Activated CD4-positive, alpha-beta memory T cell treated with anti-CD3 and anti-CD28 coated beads for 36 hours (primary cell): ENCODE data around the gene DUSP16. TPM values are rescaled to one million over a fixed set of nuclear protein-coding genes. Genes with fewer than 3 reads are reported as not detected.
A peak's percentile ranks its signal among the peaks of the same experiment; 100 is the strongest.
"Not testable (repeated sequence)": the region's sequence is repeated elsewhere in the genome, so short reads cannot be mapped to it uniquely, and the experiment has no call there.

Source experiments
- CTCF ChIA-PET: fragments of 350-600 bp; sonication (Branson Sonifier 250); formaldehyde crosslinking; loops from one replicate; lab custom pipeline; 2021; ENCODE audit warnings: antibody characterized with exemption, inconsistent platforms; lab: Charles Lee
- POLR2A ChIA-PET: fragments of 350-600 bp; sonication (Branson Sonifier 250); formaldehyde crosslinking; loops from one replicate; lab custom pipeline; 2021; ENCODE audit warnings: antibody characterized with exemption; lab: Charles Lee
- DNase-seq: peaks from one replicate; pipeline ENCODE4 v3.0.0-alpha.2; 2020
- H3K27ac Mint-ChIP-seq: one replicate; pipeline ENCODE4 v1.8.0; 2021; ENCODE audit warnings: mixed read lengths
- H3K27me3 Mint-ChIP-seq: one replicate; pipeline ENCODE4 v1.8.0; 2021; ENCODE audit warnings: mixed read lengths
- H3K36me3 Mint-ChIP-seq: one replicate; pipeline ENCODE4 v1.8.0; 2021; ENCODE audit warnings: mixed read lengths
- H3K4me1 Mint-ChIP-seq: one replicate; pipeline ENCODE4 v1.8.0; 2021; ENCODE audit warnings: low read depth, mixed read lengths
- H3K4me3 Mint-ChIP-seq: one replicate; pipeline ENCODE4 v1.8.0; 2021; ENCODE audit warnings: mild to moderate bottlenecking, mixed read lengths
- H3K9me3 Mint-ChIP-seq: one replicate; pipeline ENCODE4 v1.8.0; 2021; ENCODE audit warnings: mixed read lengths
- intact Hi-C: fragments of 100-400 bp; cut with micrococcal nuclease; formaldehyde crosslinking; loops from one replicate; pipeline ENCODE4 v1.15.1; 2023
- total RNA-seq, 2 experiments: library from RNA; stranded (reverse); gene quantifications; one replicate each; pipeline ENCODE4 v1.2.3, GENCODE V29; 2021

The DUSP16 gene
- total RNA-seq, 2 experiments from 2014 or later = 70.2 to 82.1 TPM

DNA sequence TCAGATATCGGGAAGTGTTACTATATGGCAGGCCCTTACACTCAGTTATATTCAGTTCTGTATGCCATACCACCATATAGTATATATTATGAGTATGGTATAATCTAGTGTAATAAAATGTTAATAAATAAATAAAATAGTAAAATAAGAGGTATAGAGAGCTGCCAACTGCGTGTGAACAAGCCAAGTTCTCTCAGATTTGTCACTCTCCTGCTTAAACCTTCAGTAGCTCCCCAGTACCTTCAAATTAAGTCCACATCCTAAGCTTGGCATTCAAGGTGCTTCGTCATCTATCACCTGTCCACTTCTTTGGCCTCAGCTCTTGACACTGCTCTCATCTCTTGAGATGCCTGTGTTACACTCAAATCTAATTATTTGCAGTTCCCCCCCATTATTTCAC is 36.2 kb upstream of the DUSP16 start:
- no peak for DNase-seq
- no peaks in the 10 kb centered on the region for H3K36me3 Mint-ChIP-seq
- peaks cover 5% of the 10 kb centered on the region for H3K9me3 Mint-ChIP-seq
- intact Hi-C loops = no loop called here
- no peaks in the 10 kb centered on the region for H3K27me3 Mint-ChIP-seq
- no peaks in the 10 kb centered on the region for H3K4me1 Mint-ChIP-seq
- ChIA-PET POLR2A (no interaction called here), CTCF (interaction anchor here (1.3 kb wide), 1 partner anchor 8 kb away, joined by 3 read pairs; no protein-coding TSS in a partner anchor)
- H3K4me3 Mint-ChIP-seq = no peak overlapping the region
- no peak overlapping the region for H3K27ac Mint-ChIP-seq

DNA sequence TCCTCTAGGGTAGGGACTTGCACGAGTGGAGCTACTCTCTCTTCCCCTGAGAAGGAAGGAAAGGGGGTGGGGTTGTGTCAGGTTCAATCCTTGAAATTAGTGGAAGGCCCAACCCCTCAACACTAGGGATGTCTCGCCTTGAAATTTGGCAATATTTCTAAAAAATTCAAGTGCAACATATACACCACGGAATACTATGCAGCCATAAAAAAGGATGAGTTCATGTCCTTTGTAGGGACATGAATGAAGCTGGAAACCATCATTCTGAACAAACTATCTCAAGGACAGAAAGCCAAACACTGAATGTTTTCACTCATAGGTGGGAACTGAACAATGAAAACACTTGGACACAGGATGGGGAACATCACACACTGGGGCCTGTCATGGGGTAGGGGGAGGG is 33.9 kb upstream of the DUSP16 start:
- H3K27ac Mint-ChIP-seq, H3K9me3 Mint-ChIP-seq, H3K36me3 Mint-ChIP-seq, H3K4me3 Mint-ChIP-seq, POLR2A ChIA-PET, H3K27me3 Mint-ChIP-seq, CTCF ChIA-PET, DNase-seq, H3K4me1 Mint-ChIP-seq, intact Hi-C loops: not testable (repeated sequence)

GRCh38 chr12:12595929-12596328 is 33.3 kb upstream of the DUSP16 start:
- H3K27ac Mint-ChIP-seq, H3K27me3 Mint-ChIP-seq, H3K4me3 Mint-ChIP-seq, POLR2A ChIA-PET, intact Hi-C loops, H3K4me1 Mint-ChIP-seq, H3K36me3 Mint-ChIP-seq, CTCF ChIA-PET, H3K9me3 Mint-ChIP-seq, DNase-seq: not testable (repeated sequence)

- intact Hi-C loops = no loop called here
- Mint-ChIP-seq H3K4me3 (no peak overlapping the region), H3K27me3 (no peaks in the 10 kb centered on the region), H3K9me3 (peaks cover 5% of the 10 kb centered on the region), H3K4me1 (peaks cover 4% of the 10 kb centered on the region), H3K27ac (no peak overlapping the region), H3K36me3 (no peaks in the 10 kb centered on the region)
- CTCF ChIA-PET = no interaction called here
- POLR2A ChIA-PET = no interaction called here
- DNase-seq = no peak
Measured at GRCh38 chr12:12592930-12593329, 30.3 kb upstream of the DUSP16 start.

DNA sequence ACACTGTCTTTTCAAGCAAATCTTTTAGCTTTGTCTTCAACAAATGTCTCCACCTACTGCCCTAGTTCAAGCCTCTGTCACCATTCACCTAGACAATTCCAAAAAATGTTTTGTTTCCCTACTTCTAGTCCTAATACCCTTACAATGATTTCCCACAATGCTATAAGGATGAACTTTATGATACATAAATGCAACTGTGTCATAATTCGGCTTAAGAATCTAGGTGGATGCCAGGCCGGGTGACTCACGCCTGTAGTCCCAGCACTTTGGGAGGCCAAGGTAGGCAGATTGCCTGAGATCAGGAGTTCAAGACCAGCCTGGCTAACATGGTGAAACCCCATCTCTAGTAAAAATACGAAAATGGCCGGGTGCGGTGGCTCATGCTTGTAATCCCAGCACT is 28.3 kb upstream of the DUSP16 start:
- ChIA-PET CTCF (interaction anchor here (0.8 to 1.0 kb wide), 2 partner anchors 8 to 66 kb away, joined by 3 read pairs; no protein-coding TSS in a partner anchor), POLR2A (no interaction called here)
- H3K27me3 Mint-ChIP-seq = peaks cover 3% of the 10 kb centered on the region
- peaks cover 6% of the 10 kb centered on the region for H3K4me1 Mint-ChIP-seq
- no peaks in the 10 kb centered on the region for H3K36me3 Mint-ChIP-seq
- no peak for DNase-seq
- no peak overlapping the region for H3K4me3 Mint-ChIP-seq
- H3K9me3 Mint-ChIP-seq = no peaks in the 10 kb centered on the region
- no peak overlapping the region for H3K27ac Mint-ChIP-seq
- intact Hi-C loops = no loop called here

DNA sequence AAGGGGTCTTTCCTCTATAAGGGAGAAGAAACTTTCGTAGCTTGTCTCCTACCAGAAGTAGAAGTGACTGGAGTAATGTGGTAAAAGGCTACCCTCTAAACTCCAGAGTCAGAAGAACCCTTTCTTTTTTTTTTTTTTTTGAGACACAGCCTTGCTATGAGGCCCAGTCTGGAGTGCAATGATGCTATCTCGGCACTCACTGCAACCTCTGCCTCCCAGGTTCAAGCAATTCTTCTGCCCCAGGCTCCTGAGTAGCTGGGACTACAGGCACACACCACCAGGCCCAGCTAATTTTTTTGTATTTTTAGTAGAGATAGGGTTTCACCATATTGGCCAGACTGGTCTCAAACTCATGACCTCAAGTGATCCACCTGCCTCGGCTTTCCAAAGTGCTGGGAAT is 25.8 kb upstream of the DUSP16 start:
- H3K27me3 Mint-ChIP-seq, CTCF ChIA-PET, H3K9me3 Mint-ChIP-seq, H3K36me3 Mint-ChIP-seq, H3K4me3 Mint-ChIP-seq, POLR2A ChIA-PET, H3K27ac Mint-ChIP-seq, DNase-seq, intact Hi-C loops: not testable (repeated sequence)
- peaks cover 28% of the 10 kb centered on the region for H3K4me1 Mint-ChIP-seq

DNA sequence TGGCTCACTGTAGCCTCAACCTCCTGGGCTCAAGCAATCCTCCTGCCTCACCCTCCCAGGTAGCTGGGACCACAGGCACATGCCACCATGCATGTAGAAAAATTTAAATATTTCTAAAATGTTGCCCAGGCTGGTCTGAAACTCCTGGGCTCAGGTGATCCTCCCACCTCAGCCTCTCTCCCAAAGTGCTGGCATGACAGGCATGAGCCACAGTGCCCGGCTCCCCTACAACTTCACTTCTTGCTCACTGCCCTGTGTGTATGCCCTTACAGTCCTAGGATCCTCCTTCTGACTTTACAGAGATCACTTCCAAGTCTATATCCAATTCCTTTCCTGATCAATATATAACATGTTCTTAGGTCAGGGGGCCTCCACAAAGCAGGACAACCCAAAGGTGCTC is 25.2 kb upstream of the DUSP16 start:
- intact Hi-C loops = no loop called here
- Mint-ChIP-seq H3K27ac (no peak overlapping the region), H3K4me1 (peaks cover 31% of the 10 kb centered on the region), H3K36me3 (no peaks in the 10 kb centered on the region), H3K4me3 (no peak overlapping the region), H3K27me3 (peaks cover 3% of the 10 kb centered on the region), H3K9me3 (no peaks in the 10 kb centered on the region)
- CTCF ChIA-PET = no interaction called here
- DNase-seq = no peak
- POLR2A ChIA-PET = no interaction called here

DNA sequence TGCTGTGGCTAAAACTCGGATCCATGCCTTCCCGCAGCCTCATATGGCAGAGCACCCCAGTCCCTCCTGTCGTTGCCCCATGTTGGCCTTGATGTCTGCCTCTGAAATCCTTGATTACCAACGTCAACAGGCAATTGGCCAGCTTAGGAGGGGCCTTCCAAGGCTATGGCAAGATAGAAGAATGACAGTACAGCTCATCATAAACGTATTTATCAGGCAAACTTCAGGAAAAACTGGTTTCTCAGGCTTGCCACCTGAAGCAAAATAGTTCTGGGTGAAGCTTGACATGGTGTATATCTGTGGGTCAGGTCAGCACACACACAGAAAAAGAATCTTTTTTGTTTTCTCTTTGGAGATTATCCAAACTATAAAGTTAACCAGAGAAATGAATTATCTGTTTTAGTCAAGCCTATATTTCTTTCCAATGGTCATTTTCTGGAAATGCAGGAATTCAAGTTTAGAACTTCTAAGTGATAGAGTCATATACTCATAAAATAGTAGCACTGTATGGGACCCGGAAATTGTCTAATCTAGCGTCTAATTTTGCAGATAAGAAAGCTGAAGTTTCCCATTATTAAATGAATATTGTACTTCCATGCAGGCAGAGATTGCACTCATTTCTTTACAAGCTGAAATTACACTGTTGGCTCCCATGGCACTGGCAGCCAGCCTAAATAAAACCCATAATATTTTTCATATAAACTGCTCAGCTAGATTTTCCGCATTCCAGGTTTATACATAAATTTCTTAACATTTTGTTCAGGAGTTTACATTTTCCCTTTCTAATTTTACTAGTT is 24.4 kb upstream of the DUSP16 start:
- ChIA-PET POLR2A (no interaction called here), CTCF (interaction anchor here (0.7 kb wide), 1 partner anchor 20 kb away, joined by 4 read pairs; no protein-coding TSS in a partner anchor)
- intact Hi-C loops = no loop called here
- DNase-seq = no peak
- Mint-ChIP-seq H3K27ac (no peak overlapping the region), H3K4me1 (peaks cover 38% of the 10 kb centered on the region), H3K27me3 (peaks cover 3% of the 10 kb centered on the region), H3K36me3 (no peaks in the 10 kb centered on the region), H3K4me3 (no peak overlapping the region), H3K9me3 (no peaks in the 10 kb centered on the region)

DNA sequence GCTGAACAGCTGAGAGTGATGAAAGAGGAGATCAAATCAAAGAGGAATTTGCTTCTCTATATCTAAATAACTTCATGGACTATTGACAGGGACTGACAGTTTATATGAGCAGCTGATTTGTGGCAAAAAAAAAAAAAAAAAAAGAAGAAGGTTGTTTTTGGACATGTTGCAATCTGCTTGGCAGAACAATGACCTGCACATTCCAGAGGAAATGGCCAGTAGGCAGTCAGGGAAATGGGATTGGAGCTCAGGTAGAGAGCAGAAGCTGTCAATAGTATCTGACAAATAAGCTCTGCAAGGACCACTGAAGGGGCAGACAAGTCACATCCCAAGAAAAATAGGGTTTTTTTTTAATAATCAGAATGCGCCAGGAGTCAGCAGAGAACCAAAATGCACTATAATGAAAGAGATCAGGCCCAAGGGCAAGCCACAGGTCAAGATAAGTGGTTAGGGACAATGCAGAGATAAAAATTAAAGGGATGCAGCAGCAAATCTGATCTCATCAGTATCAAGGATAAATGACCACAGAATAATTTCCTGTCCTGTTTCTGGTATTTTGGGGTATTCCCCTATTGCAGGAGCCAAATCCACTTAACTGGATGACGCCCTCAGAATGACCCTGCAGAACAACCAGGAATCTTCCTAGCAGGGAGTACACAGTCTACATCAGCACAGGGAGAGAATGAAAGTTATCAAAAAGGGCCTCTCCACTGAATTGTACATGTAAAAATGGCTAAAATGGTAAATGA is 22.6 kb upstream of the DUSP16 start:
- H3K27ac Mint-ChIP-seq = no peak overlapping the region
- peaks cover 3% of the 10 kb centered on the region for H3K27me3 Mint-ChIP-seq
- no peak for DNase-seq
- no peaks in the 10 kb centered on the region for H3K9me3 Mint-ChIP-seq
- peaks cover 45% of the 10 kb centered on the region for H3K4me1 Mint-ChIP-seq
- ChIA-PET CTCF (no interaction called here), POLR2A (no interaction called here)
- intact Hi-C loops = no loop called here
- H3K4me3 Mint-ChIP-seq = no peak overlapping the region
- H3K36me3 Mint-ChIP-seq = no peaks in the 10 kb centered on the region

- Mint-ChIP-seq H3K4me1 (peaks cover 45% of the 10 kb centered on the region), H3K4me3 (no peak overlapping the region), H3K9me3 (no peaks in the 10 kb centered on the region), H3K27me3 (peaks cover 3% of the 10 kb centered on the region), H3K27ac (peak overlapping the region; percentile 84), H3K36me3 (no peaks in the 10 kb centered on the region)
- ChIA-PET CTCF (interaction anchor here (1.2 kb wide), 1 partner anchor 93 kb away, joined by 3 read pairs; no protein-coding TSS in a partner anchor), POLR2A (interaction anchor here (1.2 to 1.3 kb wide), 2 partner anchors 23 to 79 kb away, joined by 3 read pairs; no protein-coding TSS in a partner anchor)
- intact Hi-C loops = loop anchor here (1.0 to 2.0 kb wide), 4 partner anchors 21 to 77 kb away; partner anchors contain the start of gene DUSP16
- DNase-seq = no peak
Measured at GRCh38 chr12:12583510-12584178, 21.0 kb upstream of the DUSP16 start.

- intact Hi-C loops = loop anchor here (1.0 to 2.0 kb wide), 5 partner anchors 21 to 141 kb away; partner anchors contain the start of gene DUSP16
- no peaks in the 10 kb centered on the region for H3K9me3 Mint-ChIP-seq
Measured at GRCh38 chr12:12582895-12583303, 20.2 kb upstream of the DUSP16 start.

More at GRCh38 chr12:12582895-12583303, 20.2 kb upstream of the DUSP16 start:
- Mint-ChIP-seq H3K27me3 (peaks cover 3% of the 10 kb centered on the region), H3K4me1 (peaks cover 50% of the 10 kb centered on the region), H3K36me3 (no peaks in the 10 kb centered on the region), H3K4me3 (peak overlapping the region; percentile 40), H3K27ac (peak overlapping the region; percentile 84)
- CTCF ChIA-PET = interaction anchor here (1.2 kb wide), 1 partner anchor 93 kb away, joined by 3 read pairs; no protein-coding TSS in a partner anchor
- peak; percentile 81 for DNase-seq
- POLR2A ChIA-PET = interaction anchor here (1.3 to 1.5 kb wide), 2 partner anchors 22 to 24 kb away, joined by 3 read pairs; no protein-coding TSS in a partner anchor
